ENCODE measurements around the gene FHAD1.

- TF ChIP-seq, protein P1, sequence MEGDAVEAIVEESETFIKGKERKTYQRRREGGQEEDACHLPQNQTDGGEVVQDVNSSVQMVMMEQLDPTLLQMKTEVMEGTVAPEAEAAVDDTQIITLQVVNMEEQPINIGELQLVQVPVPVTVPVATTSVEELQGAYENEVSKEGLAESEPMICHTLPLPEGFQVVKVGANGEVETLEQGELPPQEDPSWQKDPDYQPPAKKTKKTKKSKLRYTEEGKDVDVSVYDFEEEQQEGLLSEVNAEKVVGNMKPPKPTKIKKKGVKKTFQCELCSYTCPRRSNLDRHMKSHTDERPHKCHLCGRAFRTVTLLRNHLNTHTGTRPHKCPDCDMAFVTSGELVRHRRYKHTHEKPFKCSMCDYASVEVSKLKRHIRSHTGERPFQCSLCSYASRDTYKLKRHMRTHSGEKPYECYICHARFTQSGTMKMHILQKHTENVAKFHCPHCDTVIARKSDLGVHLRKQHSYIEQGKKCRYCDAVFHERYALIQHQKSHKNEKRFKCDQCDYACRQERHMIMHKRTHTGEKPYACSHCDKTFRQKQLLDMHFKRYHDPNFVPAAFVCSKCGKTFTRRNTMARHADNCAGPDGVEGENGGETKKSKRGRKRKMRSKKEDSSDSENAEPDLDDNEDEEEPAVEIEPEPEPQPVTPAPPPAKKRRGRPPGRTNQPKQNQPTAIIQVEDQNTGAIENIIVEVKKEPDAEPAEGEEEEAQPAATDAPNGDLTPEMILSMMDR (IDR thresholded peaks at IDR 0.05 in 4 of 5, conservative IDR thresholded peaks at IDR 0.05 in 1 of 5) = no peak
- TF ChIP-seq POLR2A (IDR thresholded peaks at IDR 0.05) = no peak
These were observed 98.0 kb downstream of the FHAD1 start for GRCh38 chr1:15344800-15345704.
